ENCODE measurements around the gene YY1AP1.
"Not testable (repeated sequence)": the region's sequence is repeated elsewhere in the genome, so short reads cannot be mapped to it uniquely, and the experiment has no call there.

YY1AP1 gene

GRCh38 chr1:155643230-155643629, 45.3 kb downstream of the YY1AP1 start:
- no peak for DNase-seq

- DNase-seq = not testable (repeated sequence)
These were observed 45.9 kb downstream of the YY1AP1 start for GRCh38 chr1:155642559-155643180.

- DNase-seq = no peak
These were observed 48.2 kb downstream of the YY1AP1 start for GRCh38 chr1:155640367-155640766.

GRCh38 chr1:155636397-155637153, 52.0 kb downstream of the YY1AP1 start:
- no peak for DNase-seq

GRCh38 chr1:155626428-155626827, 62.1 kb downstream of the YY1AP1 start:
- not testable (repeated sequence) for DNase-seq

GRCh38 chr1:155623357-155623756, 65.2 kb downstream of the YY1AP1 start:
- DNase-seq = no peak

GRCh38 chr1:155622191-155622590, 66.4 kb downstream of the YY1AP1 start:
- no peak for DNase-seq

GRCh38 chr1:155613226-155613625, 75.3 kb downstream of the YY1AP1 start:
- not testable (repeated sequence) for DNase-seq

- DNase-seq = not testable (repeated sequence)
These were observed 78.3 kb downstream of the YY1AP1 start for GRCh38 chr1:155610257-155610647.

GRCh38 chr1:155609515-155610256, 78.9 kb downstream of the YY1AP1 start, which contains the start of gene MSTO1:
MSTO1 (plus strand) TSS chr1:155610218; CDS start chr1:155610249, 31 bp downstream.
- DNase-seq = peak; percentile 97
